GM12873 (cell line): ENCODE measurements around the gene IL17RE.

Experiments
- TF ChIP-seq, protein P1 (sequence below): IDR thresholded peaks from 2 replicates; pipeline ENCODE4 v1.5.1; 2012; ENCODE audit warnings: low read depth, mild to moderate bottlenecking, moderate library complexity, low read length, control low read depth; ENCODE audit not compliant: insufficient read depth; ENCODE audit errors: missing control alignments

Gene IL17RE

GRCh38 chr3:9930804-9931418 is 28.3 kb downstream of the IL17RE start:
- TF ChIP-seq, protein P1, sequence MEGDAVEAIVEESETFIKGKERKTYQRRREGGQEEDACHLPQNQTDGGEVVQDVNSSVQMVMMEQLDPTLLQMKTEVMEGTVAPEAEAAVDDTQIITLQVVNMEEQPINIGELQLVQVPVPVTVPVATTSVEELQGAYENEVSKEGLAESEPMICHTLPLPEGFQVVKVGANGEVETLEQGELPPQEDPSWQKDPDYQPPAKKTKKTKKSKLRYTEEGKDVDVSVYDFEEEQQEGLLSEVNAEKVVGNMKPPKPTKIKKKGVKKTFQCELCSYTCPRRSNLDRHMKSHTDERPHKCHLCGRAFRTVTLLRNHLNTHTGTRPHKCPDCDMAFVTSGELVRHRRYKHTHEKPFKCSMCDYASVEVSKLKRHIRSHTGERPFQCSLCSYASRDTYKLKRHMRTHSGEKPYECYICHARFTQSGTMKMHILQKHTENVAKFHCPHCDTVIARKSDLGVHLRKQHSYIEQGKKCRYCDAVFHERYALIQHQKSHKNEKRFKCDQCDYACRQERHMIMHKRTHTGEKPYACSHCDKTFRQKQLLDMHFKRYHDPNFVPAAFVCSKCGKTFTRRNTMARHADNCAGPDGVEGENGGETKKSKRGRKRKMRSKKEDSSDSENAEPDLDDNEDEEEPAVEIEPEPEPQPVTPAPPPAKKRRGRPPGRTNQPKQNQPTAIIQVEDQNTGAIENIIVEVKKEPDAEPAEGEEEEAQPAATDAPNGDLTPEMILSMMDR: peak; percentile 21

- TF ChIP-seq, protein P1: no peak
These were observed 29.8 kb downstream of the IL17RE start for GRCh38 chr3:9932535-9932842.

- TF ChIP-seq, protein P1: peak; percentile 89
These were observed 30.4 kb downstream of the IL17RE start for GRCh38 chr3:9932843-9933560.

- TF ChIP-seq, protein P1: no peak
These were observed 31.1 kb downstream of the IL17RE start, which contains the start of gene CRELD1 for GRCh38 chr3:9933561-9934234. Gene CRELD1, plus strand, starts transcription at chr3:9933834. Its CDS starts 605 bp downstream, at chr3:9934439.

DNA sequence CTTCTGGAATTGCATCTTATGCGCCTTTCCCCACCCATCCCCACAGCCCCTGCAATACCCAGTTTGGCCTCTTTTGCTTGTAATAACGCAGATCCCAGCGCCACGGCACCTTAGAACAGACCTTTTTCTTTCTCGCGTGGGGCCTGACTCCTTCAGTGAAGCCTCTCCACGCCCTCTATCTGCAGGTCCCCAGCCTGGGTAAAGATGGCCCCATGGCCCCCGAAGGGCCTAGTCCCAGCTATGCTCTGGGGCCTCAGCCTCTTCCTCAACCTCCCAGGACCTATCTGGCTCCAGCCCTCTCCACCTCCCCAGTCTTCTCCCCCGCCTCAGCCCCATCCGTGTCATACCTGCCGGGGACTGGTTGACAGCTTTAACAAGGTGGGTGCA is 31.6 kb downstream of the IL17RE start:
- TF ChIP-seq, protein P1: peak; percentile 29

GRCh38 chr3:9934993-9935392 is 32.3 kb downstream of the IL17RE start:
- TF ChIP-seq, protein P1: no peak

DNA sequence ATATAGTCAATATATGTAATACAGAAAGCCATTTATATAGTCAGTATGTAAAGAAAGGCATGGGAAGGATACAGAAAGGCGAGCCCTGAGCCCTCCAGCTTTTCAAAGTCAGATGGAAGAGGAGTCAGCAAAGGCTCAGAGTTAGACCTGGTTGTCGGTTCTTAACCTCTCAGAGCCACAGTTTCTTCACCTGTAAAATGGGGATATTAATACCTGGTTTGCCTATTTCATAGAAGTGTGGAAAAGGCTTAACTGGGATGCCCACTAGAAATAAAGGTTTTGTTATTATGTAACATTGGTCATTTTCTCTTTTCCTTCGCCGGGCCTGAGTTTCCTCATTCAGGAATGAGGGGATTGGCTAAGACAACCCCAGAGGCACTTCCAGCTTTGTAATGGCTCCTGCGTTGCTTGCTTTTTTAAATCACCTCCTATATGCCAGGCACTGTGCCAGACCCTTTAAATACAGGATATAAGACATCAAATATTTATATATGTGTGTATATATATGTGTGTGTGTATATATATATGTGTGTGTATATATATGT is 33.4 kb downstream of the IL17RE start:
- TF ChIP-seq, protein P1: no peak
